ENCODE measurements around the gene HP1BP3.

Gene HP1BP3

DNA sequence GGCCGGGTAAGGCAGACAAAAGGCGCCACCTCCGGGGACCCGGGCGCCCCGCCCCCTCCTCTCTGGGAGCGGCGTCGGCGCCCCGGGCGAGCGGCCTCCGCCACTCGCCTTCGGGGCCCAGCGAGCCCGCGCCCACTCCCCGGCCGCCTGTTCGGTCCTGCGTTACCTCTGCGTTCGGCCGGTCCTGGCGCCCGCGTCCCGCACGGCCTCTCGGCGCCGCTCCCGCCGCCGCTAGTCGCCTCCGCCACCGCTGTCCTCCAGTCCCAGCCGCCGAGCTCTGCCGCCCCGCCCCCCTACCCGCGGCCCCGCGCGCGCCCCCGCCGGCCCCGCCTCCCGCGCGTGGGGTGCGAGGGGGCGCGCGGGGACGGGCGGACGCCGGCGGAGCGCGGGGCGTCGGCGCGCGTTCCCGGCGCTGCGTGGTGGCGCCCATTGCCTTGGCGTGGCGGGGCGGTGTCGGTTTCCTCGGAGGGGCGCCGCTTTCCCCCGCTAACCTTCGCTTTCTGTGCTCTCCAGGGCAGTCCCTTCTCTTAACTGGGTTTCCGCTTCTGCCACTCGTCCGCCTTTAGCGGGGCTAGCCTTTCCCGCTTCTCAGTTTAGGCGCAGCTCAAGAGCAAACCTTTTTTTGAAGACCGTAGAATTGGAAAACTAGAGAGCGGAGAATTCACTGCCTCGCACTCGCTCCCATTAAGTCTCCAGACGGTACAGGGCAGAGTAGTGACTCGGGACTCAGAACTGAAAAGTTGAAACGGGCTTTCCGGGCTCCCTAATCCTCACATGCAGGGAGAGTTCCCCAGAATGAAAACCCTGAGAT lies at the start of gene HP1BP3:
TSS of gene HP1BP3 (minus strand) at position 279 of the 811 bp plus-strand sequence. CDS start 6,867 bp downstream, outside the sequence.
- Histone ChIP-seq H3K27ac (ENCODE audit: low read depth, low read length) (peak within 1 kb of the TSS; percentile 96), H3K4me1 (ENCODE audit: control insufficient read depth, insufficient read depth, low read length) (peaks cover 10% of the 10 kb centered on the region), H3K27me3 (ENCODE audit: control insufficient read depth, insufficient read depth, low read length) (no peaks in the 10 kb centered on the region), H3K4me3 (ENCODE audit: low read length) (peak within 1 kb of the TSS; percentile 84), H3K9ac (ENCODE audit: low read length) (peak within 1 kb of the TSS; percentile 81), H3K36me3 (ENCODE audit: control insufficient read depth, insufficient read depth, low read length) (no peaks in the 10 kb centered on the region)

- no peaks in the 10 kb centered on the region for H3K27me3 ChIP-seq (ENCODE audit: control insufficient read depth, insufficient read depth, low read length)
- no peaks in the 10 kb centered on the region for H3K36me3 ChIP-seq (ENCODE audit: control insufficient read depth, insufficient read depth, low read length)
- no peak overlapping the region for H3K27ac ChIP-seq (ENCODE audit: low read depth, low read length)
- no peak overlapping the region for H3K4me3 ChIP-seq (ENCODE audit: low read length)
- no peaks in the 10 kb centered on the region for H3K4me1 ChIP-seq (ENCODE audit: control insufficient read depth, insufficient read depth, low read length)
- H3K9ac ChIP-seq (ENCODE audit: low read length) = no peak overlapping the region
Measured at GRCh38 chr1:20836230-20836629, 49.1 kb upstream of the HP1BP3 start.

- Histone ChIP-seq H3K9ac (ENCODE audit: low read length) (no peak overlapping the region), H3K4me3 (ENCODE audit: low read length) (no peak overlapping the region), H3K27me3 (ENCODE audit: control insufficient read depth, insufficient read depth, low read length) (no peaks in the 10 kb centered on the region), H3K27ac (ENCODE audit: low read depth, low read length) (no peak overlapping the region), H3K4me1 (ENCODE audit: control insufficient read depth, insufficient read depth, low read length) (no peaks in the 10 kb centered on the region), H3K36me3 (ENCODE audit: control insufficient read depth, insufficient read depth, low read length) (no peaks in the 10 kb centered on the region)
Measured at GRCh38 chr1:20834780-20835179, 47.7 kb upstream of the HP1BP3 start.

DNA sequence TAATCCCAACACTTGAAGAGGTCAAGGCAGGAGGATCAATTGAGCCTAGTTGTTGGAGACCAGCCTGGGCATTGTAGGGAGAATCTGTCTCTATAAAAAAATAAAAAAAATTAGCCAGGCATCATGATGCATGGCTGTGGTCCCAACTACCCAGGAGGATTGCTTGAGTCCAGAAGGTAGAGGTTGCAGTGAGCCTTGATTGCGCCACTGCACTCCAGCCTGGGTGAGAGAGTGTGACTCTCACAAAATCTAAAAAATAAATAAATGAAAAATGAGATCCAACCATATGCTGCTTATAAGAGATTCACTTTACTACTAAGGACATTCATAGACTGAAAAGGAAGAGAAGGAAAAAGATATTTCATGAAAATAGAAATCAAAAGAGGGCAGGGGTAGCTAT lies 47.1 kb upstream of the HP1BP3 start:
- Histone ChIP-seq H3K4me3 (ENCODE audit: low read length) (no peak overlapping the region), H3K4me1 (ENCODE audit: control insufficient read depth, insufficient read depth, low read length) (no peaks in the 10 kb centered on the region), H3K27me3 (ENCODE audit: control insufficient read depth, insufficient read depth, low read length) (no peaks in the 10 kb centered on the region), H3K36me3 (ENCODE audit: control insufficient read depth, insufficient read depth, low read length) (no peaks in the 10 kb centered on the region), H3K9ac (ENCODE audit: low read length) (no peak overlapping the region), H3K27ac (ENCODE audit: low read depth, low read length) (no peak overlapping the region)

DNA sequence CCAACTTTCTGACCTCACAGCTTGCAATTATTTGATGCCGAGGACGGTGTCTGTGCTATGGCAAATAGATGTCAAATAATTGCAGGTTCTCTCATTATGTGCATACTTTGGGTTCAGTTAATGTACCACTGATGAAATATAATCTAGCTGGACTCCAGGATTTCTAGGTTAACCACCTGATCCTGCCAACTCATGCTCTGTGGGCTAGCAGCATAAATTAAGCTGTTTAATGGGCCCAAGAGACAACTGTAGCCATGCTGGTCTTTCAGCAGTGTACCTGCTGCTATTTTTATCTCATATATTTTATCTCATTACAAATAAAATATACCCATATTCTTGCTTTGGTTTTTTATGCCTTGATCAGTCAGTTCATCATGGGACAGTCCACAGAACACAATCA lies 43.3 kb upstream of the HP1BP3 start:
- Histone ChIP-seq H3K36me3 (ENCODE audit: control insufficient read depth, insufficient read depth, low read length) (peaks cover 3% of the 10 kb centered on the region), H3K27ac (ENCODE audit: low read depth, low read length) (no peak overlapping the region), H3K4me1 (ENCODE audit: control insufficient read depth, insufficient read depth, low read length) (no peaks in the 10 kb centered on the region), H3K9ac (ENCODE audit: low read length) (no peak overlapping the region), H3K27me3 (ENCODE audit: control insufficient read depth, insufficient read depth, low read length) (no peaks in the 10 kb centered on the region), H3K4me3 (ENCODE audit: low read length) (no peak overlapping the region)

DNA sequence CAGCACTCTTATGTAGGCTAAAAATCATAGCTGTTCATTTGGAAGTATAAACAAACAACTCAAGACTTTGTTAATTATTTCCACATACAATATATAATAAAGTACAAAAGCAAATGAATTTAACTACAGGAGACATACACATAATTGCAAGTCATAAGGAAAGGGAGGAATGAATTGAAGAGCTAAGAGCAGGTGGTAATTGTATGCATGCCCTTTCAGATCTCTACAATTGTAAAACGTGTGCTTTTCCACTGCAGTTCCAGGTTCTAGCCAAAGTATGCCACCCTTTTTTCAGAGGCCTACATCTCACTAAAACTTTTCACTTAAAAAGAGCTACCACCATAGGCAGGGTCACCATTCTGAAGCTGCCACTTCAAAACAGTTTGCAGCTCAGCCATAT lies 42.8 kb upstream of the HP1BP3 start:
- peaks cover 3% of the 10 kb centered on the region for H3K36me3 ChIP-seq (ENCODE audit: control insufficient read depth, insufficient read depth, low read length)
- no peaks in the 10 kb centered on the region for H3K4me1 ChIP-seq (ENCODE audit: control insufficient read depth, insufficient read depth, low read length)
- H3K27me3 ChIP-seq (ENCODE audit: control insufficient read depth, insufficient read depth, low read length) = no peaks in the 10 kb centered on the region
- no peak overlapping the region for H3K9ac ChIP-seq (ENCODE audit: low read length)
- H3K27ac ChIP-seq (ENCODE audit: low read depth, low read length) = no peak overlapping the region
- H3K4me3 ChIP-seq (ENCODE audit: low read length) = no peak overlapping the region

DNA sequence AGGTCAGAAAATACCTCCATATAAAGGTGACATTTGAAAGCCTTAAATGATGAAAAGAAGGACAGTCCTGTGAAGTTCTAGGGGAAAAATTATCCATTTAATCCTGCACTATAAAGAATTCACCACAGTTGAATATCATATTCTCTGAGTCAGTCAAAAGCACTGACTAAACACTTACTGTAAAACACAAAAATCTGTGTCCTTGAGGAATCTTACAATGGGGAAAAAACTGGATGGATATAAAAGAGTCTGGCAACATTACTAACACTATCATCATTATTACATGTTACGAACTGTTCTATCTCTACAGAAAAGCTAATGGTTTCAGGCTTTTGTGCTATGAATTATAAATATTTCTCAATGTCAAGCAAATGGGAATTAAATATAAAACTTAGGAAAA lies 42.4 kb upstream of the HP1BP3 start:
- Histone ChIP-seq H3K36me3 (ENCODE audit: control insufficient read depth, insufficient read depth, low read length) (peaks cover 3% of the 10 kb centered on the region), H3K27ac (ENCODE audit: low read depth, low read length) (no peak overlapping the region), H3K4me1 (ENCODE audit: control insufficient read depth, insufficient read depth, low read length) (no peaks in the 10 kb centered on the region), H3K9ac (ENCODE audit: low read length) (no peak overlapping the region), H3K27me3 (ENCODE audit: control insufficient read depth, insufficient read depth, low read length) (no peaks in the 10 kb centered on the region), H3K4me3 (ENCODE audit: low read length) (no peak overlapping the region)

DNA sequence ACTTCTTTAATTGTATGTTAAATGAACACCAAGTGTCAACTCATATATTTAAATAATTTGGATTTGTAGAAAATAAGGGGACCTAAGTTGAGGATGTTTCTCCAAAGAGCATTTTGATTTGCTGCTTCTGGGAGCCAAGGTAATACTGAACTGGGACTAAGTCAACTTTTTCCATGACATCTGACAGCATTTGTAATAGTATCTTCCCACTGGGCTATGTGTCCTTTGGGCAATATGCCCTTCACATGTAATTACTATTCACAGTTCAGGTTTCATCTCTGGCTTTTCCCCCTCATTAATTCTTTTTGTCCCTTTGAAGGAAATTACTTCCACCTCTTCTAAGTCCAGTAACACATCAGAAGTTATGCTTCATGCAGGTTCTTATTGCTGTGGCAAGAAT lies 36.7 kb upstream of the HP1BP3 start:
- Histone ChIP-seq H3K27ac (ENCODE audit: low read depth, low read length) (no peak overlapping the region), H3K4me3 (ENCODE audit: low read length) (no peak overlapping the region), H3K27me3 (ENCODE audit: control insufficient read depth, insufficient read depth, low read length) (no peaks in the 10 kb centered on the region), H3K9ac (ENCODE audit: low read length) (no peak overlapping the region), H3K4me1 (ENCODE audit: control insufficient read depth, insufficient read depth, low read length) (no peaks in the 10 kb centered on the region), H3K36me3 (ENCODE audit: control insufficient read depth, insufficient read depth, low read length) (peaks cover 5% of the 10 kb centered on the region)

DNA sequence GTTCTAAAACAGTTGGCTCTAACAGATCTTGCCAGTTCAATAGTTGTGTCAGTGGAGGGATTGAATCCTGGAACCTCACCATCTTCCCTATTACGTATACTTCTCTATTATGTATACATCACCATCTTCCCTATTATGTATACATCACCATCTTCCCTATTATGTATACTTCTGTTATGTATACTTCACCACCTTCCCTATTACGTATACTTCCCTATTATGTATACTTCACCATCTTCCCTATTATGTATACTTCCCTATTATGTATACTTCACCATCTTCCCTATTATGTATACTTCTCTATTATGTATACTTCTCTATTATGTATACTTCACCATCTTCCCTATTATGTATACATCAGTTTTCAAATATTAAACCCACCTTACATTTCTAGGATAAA lies 34.4 kb upstream of the HP1BP3 start:
- no peak overlapping the region for H3K4me3 ChIP-seq (ENCODE audit: low read length)

DNA sequence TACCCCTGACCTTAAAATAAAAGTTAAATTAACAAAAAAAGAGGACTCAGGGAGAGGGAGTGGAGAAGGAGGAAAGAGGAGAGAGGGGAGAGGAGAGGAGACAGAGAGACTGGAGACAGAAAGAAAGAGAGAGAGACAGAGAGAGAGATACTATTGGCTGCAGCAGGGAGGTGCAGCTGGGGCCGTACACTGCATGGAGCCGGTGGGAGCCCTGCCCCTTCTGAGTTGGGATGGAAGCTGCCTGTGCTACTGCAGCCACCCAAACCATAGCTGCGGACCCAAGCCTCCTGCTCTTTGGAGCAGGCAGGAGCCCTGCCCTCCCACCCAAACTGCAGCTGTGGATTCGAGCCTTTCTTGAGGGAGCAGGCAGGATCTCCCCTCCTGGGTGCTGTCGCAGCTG lies 32.7 kb upstream of the HP1BP3 start:
- H3K4me3 ChIP-seq (ENCODE audit: low read length) = no peak overlapping the region
- H3K27ac ChIP-seq (ENCODE audit: low read depth, low read length) = no peak overlapping the region
- H3K9ac ChIP-seq (ENCODE audit: low read length) = no peak overlapping the region
- no peaks in the 10 kb centered on the region for H3K4me1 ChIP-seq (ENCODE audit: control insufficient read depth, insufficient read depth, low read length)
- no peaks in the 10 kb centered on the region for H3K27me3 ChIP-seq (ENCODE audit: control insufficient read depth, insufficient read depth, low read length)
- peaks cover 4% of the 10 kb centered on the region for H3K36me3 ChIP-seq (ENCODE audit: control insufficient read depth, insufficient read depth, low read length)

More for the DNA sequence above, 34.4 kb upstream of the HP1BP3 start:
- Histone ChIP-seq H3K27me3 (ENCODE audit: control insufficient read depth, insufficient read depth, low read length) (no peaks in the 10 kb centered on the region), H3K4me1 (ENCODE audit: control insufficient read depth, insufficient read depth, low read length) (no peaks in the 10 kb centered on the region), H3K9ac (ENCODE audit: low read length) (no peak overlapping the region), H3K36me3 (ENCODE audit: control insufficient read depth, insufficient read depth, low read length) (peaks cover 4% of the 10 kb centered on the region), H3K27ac (ENCODE audit: low read depth, low read length) (no peak overlapping the region)

- Histone ChIP-seq H3K4me3 (ENCODE audit: low read length) (no peak overlapping the region), H3K27ac (ENCODE audit: low read depth, low read length) (no peak overlapping the region), H3K36me3 (ENCODE audit: control insufficient read depth, insufficient read depth, low read length) (peaks cover 2% of the 10 kb centered on the region), H3K9ac (ENCODE audit: low read length) (no peak overlapping the region), H3K4me1 (ENCODE audit: control insufficient read depth, insufficient read depth, low read length) (no peaks in the 10 kb centered on the region), H3K27me3 (ENCODE audit: control insufficient read depth, insufficient read depth, low read length) (no peaks in the 10 kb centered on the region)
Measured at GRCh38 chr1:20814534-20814871, 27.4 kb upstream of the HP1BP3 start.

DNA sequence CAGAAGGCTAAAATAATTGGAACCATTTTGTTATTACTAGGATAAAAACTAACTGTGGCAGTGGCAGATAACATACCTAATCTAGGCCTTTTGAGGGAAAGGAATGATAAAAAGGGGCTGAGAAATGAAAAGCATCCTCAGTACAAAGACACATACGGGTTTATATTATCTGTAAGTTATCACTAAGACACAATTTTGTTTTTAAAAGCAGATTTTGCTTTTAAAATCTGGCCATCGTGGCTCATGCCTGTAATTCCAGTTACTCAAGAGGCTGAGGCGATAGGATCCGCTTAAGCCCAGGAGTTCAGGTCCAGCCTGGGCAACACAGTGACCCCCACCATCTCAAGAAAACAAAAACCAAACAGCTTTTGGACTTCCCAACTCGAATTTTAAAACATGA lies 24.8 kb upstream of the HP1BP3 start:
- Histone ChIP-seq H3K27ac (ENCODE audit: low read depth, low read length) (no peak overlapping the region), H3K4me3 (ENCODE audit: low read length) (no peak overlapping the region), H3K4me1 (ENCODE audit: control insufficient read depth, insufficient read depth, low read length) (no peaks in the 10 kb centered on the region), H3K27me3 (ENCODE audit: control insufficient read depth, insufficient read depth, low read length) (no peaks in the 10 kb centered on the region), H3K36me3 (ENCODE audit: control insufficient read depth, insufficient read depth, low read length) (no peaks in the 10 kb centered on the region), H3K9ac (ENCODE audit: low read length) (no peak overlapping the region)

- Histone ChIP-seq H3K27ac (ENCODE audit: low read depth, low read length) (no peak overlapping the region), H3K36me3 (ENCODE audit: control insufficient read depth, insufficient read depth, low read length) (no peaks in the 10 kb centered on the region), H3K27me3 (ENCODE audit: control insufficient read depth, insufficient read depth, low read length) (no peaks in the 10 kb centered on the region), H3K9ac (ENCODE audit: low read length) (no peak overlapping the region), H3K4me3 (ENCODE audit: low read length) (no peak overlapping the region), H3K4me1 (ENCODE audit: control insufficient read depth, insufficient read depth, low read length) (peaks cover 1% of the 10 kb centered on the region)
Measured at GRCh38 chr1:20793236-20793635, 6.1 kb upstream of the HP1BP3 start.

Data from rectal smooth muscle tissue (tissue), 1 donor.